ENCODE data around the gene BCL2L15.

The BCL2L15 gene

DNA sequence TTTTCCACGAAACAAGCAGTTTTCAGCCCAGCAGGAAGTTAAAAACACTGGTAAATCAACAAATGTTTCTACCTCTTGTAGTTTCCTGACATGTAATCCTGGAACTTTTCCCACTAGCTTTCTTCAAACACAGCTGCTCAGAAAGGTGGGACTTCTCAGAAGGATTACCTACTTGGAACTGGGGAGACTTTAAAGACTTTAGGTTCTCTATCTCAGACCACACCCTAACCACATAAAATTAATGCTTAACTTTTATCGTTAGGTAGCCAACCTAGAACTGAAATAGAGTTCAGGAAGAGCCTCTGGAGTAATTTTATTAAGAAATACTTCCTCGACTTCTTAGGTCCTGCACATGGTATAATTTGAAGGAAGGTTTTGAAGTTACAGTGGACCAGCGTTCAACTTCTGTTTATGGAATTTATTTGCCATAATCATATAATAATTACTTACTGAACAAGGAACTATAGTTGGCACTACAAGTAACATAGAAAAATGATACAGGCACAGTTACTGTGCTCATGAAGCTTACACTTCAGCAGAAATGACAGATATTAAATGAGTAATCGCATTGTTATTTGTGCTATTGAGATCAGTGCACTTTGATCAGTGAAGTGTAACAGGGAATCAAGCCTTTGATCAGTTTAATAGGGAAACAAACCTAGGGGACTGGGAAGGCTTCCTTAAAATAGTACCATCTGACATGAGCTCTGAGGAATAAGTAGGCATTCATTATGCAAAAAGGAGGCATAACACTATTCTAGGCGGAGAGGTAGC is at the start of gene BCL2L15:
Gene BCL2L15 (minus strand): TSS at position 180 of the 774 bp plus-strand sequence. CDS start 206 bp downstream, outside the sequence.
- no peak for DNase-seq (ENCODE audit: low read depth)

GRCh38 chr1:113937146-113937545 is 49.8 kb upstream of the BCL2L15 start:
- DNase-seq (ENCODE audit: low read depth): no peak

GRCh38 chr1:113935970-113936369 is 48.6 kb upstream of the BCL2L15 start:
- no peak for DNase-seq (ENCODE audit: low read depth)

- no peak for DNase-seq (ENCODE audit: low read depth)
These were observed 47.8 kb upstream of the BCL2L15 start for GRCh38 chr1:113935176-113935575.

DNA sequence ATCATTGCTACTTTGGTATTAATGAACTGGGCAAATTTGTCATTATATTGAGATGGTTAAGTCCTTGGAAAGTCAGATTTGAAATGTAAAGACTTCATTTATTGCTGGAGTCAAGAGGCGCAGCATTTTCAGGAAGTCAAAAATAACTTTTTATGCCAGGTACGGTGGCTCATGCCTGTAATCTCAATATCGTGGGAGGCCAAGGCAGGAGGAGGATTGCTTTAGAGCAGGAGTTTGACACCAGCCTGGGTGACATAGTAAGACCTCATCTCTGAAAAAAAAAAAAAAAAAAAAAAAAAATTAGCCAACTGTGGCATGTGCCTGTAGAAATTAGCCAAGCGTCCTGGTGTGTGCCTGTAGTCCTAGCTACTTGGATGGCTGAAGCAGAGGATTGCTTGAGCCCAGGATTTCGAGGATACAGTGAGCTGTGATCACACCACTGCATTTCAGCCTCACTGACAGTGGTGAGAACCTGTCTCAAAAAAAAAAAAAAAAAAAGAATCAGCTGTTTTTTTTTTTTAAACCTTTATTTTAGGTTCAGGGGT is 47.2 kb upstream of the BCL2L15 start:
- DNase-seq (ENCODE audit: low read depth): no peak

DNA sequence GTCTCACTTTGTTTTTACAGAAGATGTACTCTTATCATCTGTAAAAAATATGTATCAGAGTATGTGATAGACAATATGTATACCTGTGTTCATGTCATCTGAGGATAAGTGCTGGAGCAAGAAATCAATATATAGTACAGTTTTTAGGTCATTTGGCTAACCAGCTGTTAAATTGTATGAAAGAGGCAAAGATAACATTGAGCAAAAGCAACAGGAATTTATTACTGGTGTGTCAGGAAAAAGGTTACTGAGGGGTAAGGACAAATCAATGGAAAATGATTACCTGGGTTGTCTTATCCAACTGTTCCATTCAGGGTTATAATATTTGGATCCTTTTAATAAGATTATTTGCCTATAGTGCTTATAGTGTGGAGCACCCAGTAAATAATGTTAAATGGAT is 46.6 kb upstream of the BCL2L15 start:
- no peak for DNase-seq (ENCODE audit: low read depth)

GRCh38 chr1:113931451-113931851 is 44.1 kb upstream of the BCL2L15 start:
- peak; percentile 62 for DNase-seq (ENCODE audit: low read depth)

DNA sequence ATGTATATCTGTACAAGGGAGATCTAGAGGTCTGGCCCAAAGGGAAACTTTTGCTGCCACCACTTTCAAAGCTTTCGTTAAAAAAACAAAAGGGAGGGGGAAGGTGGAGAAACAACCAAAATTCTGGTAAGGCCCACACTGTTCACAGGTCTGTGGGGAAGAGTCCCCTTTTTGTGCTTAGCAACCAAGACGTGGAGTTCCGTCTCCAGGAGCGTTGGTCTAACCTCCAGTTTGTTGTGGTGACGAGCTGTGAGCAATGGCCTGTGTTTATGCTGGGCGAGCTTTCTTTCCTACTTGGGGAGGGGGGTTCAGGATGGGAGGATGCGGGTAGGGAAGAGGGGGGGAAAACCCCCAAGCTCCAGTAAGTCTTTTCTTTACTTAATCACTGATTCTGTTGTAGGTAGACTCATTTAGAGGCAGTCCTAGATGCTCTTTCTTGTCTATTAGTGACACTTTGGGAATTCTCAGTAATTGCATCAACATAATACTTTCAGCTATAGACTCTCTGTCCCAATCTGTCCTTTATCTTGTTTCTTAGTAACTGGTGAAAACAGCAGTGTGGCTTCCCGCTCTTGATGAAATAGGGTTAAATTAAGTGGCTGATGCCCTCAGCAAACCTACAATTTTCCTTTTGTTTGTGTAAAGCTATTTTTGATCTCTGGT is 43.2 kb upstream of the BCL2L15 start:
- peak; percentile 75 for DNase-seq (ENCODE audit: low read depth)

GRCh38 chr1:113929750-113930498 is 42.5 kb upstream of the BCL2L15 start:
- DNase-seq (ENCODE audit: low read depth): peak; percentile 40

GRCh38 chr1:113928941-113929749 is 41.8 kb upstream of the BCL2L15 start, which contains the start of gene HIPK1:
Gene HIPK1 (plus strand): TSS chr1:113929324.
- peak; percentile 90 for DNase-seq (ENCODE audit: low read depth)

GRCh38 chr1:113928187-113928930 is 41.0 kb upstream of the BCL2L15 start:
- no peak for DNase-seq (ENCODE audit: low read depth)

- DNase-seq (ENCODE audit: low read depth): no peak
These were observed 37.1 kb upstream of the BCL2L15 start for GRCh38 chr1:113924473-113924872.

- no peak for DNase-seq (ENCODE audit: low read depth)
These were observed 35.6 kb upstream of the BCL2L15 start for GRCh38 chr1:113922957-113923356.

- no peak for DNase-seq (ENCODE audit: low read depth)
These were observed 30.9 kb upstream of the BCL2L15 start for GRCh38 chr1:113918243-113918642.

GRCh38 chr1:113917400-113918082 is 30.2 kb upstream of the BCL2L15 start:
- DNase-seq (ENCODE audit: low read depth): no peak

DNA sequence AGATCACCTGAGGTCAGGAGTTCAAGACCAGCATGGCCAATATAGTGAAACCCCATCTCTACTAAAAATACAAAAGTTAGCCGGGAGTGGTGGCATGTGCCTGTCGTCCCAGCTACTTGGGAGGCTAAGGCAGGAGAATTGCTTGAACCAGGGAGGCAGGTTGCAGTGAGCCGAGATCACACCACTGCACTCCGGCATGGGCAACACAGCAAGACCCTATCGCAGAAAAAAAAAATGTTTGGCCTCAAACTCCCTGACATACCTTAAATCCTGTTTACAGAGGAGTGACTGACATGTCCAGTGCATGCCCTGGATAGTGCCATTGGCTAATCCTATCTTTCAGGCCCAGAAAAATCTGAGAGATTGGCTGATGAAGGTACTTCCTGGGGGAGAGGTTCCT is 29.6 kb upstream of the BCL2L15 start:
- no peak for DNase-seq (ENCODE audit: low read depth)

- no peak for DNase-seq (ENCODE audit: low read depth)
These were observed 26.7 kb upstream of the BCL2L15 start for GRCh38 chr1:113913887-113914664.

GRCh38 chr1:113913312-113913668 is 25.9 kb upstream of the BCL2L15 start:
- DNase-seq (ENCODE audit: low read depth): no peak

- peak; percentile 74 for DNase-seq (ENCODE audit: low read depth)
These were observed 25.4 kb upstream of the BCL2L15 start for GRCh38 chr1:113912594-113913311.
